Spinal cord (tissue), 10 donors: ENCODE results near the gene CUX1. TPM values are rescaled to one million over a fixed set of nuclear protein-coding genes. Genes with fewer than 3 reads are reported as not detected.

Experiments
- DNase-seq, 6 donors: peaks; one replicate each; pipeline versions ENCODE4 v3.0.0 to v3.0.0-alpha.2; 2013 to 2015; ENCODE audit warnings: low spot score in 6 of 6, low read depth in 4 of 6
- H3K27ac ChIP-seq: one replicate; pipeline ENCODE4 v1.5.1; 2013; ENCODE audit warnings: low read depth, low read length, control low read depth
- H3K27me3 ChIP-seq: one replicate; pipeline ENCODE4 v1.6.1; 2013; ENCODE audit warnings: low read length; ENCODE audit not compliant: control insufficient read depth, insufficient read depth
- H3K36me3 ChIP-seq: one replicate; pipeline ENCODE4 v1.6.1; 2013; ENCODE audit warnings: low read length; ENCODE audit not compliant: control insufficient read depth, insufficient read depth
- H3K4me1 ChIP-seq: one replicate; pipeline ENCODE4 v1.6.1; 2013; ENCODE audit warnings: low read length; ENCODE audit not compliant: control insufficient read depth, insufficient read depth
- H3K4me3 ChIP-seq: one replicate; pipeline ENCODE4 v1.5.1; 2013; ENCODE audit warnings: low read depth, low read length, control low read depth
- H3K9me3 ChIP-seq: one replicate; pipeline ENCODE4 v1.6.1; 2013; ENCODE audit warnings: low read length; ENCODE audit not compliant: control insufficient read depth, insufficient read depth
- WGBS: methylation state at CpG from one replicate; pipeline ENCODE4 v1.1.5; 2013; ENCODE audit warnings: missing lambda C conversion rate; ENCODE audit not compliant: insufficient coverage; 5-methylcytosine and 5-hydroxymethylcytosine counted together
- polyA plus RNA-seq, 2 donors: library from polyadenylated mRNA; unstranded; fragments of 120-200 nt; gene quantifications; one replicate each; pipeline ENCODE4 v1.2.1, GENCODE V29; 2013; ENCODE audit not compliant: insufficient read length in 2 of 2
- total RNA-seq, 2 donors: library from RNA; depleted of rRNA in 1 of 2; stranded (reverse); fragments of 120-200 nt in 1 of 2; fragments of >200 nt in 1 of 2; gene quantifications; one replicate each; pipeline versions ENCODE4 v1.2.3 to v1.2.4, GENCODE V29; 2013 to 2014
- donor health status: healthy.

The CUX1 gene
- total and polyA plus RNA-seq, 4 donors = 45.1 to 111 (median 76.1) TPM

DNA sequence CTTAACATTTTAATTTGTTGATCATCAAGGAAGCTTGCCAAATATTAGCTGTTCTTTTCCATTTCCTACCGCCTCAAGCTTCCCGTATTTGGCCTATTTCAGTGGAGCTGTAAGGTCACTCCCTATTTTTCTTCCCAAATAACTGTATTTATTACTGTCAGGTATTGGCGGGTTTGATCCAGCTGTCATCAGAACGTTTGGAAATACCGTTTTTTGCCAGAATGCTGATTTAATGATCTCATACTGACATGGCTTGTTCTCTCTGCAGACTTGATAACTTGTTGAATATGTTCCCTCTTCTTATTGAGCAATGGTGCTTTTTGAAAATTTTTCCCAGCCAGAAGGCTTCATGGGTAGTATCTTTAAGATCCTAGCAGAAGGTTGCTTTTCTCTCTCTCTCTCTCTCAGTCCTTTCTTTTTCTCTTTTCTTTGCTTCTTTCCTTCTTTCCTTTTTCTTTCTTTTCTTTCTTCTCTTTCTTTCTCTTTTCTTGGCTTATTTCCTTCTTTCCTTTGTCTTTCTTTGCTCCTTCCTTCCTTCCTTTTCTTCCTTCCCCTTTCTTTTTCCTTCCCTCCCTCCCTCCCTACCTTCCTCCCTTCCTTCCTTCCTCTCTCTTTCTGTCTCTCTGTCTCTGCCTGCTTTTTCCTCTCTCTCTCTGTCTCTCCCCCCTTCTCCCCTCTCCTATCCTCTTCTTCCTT is 42.1 kb downstream of the CUX1 start:
- Histone ChIP-seq H3K9me3 (no peaks in the 10 kb centered on the region), H3K4me1 (peaks cover 12% of the 10 kb centered on the region), H3K27me3 (no peaks in the 10 kb centered on the region), H3K36me3 (peaks cover 6% of the 10 kb centered on the region), H3K27ac (no peak overlapping the region), H3K4me3 (no peak overlapping the region)
- DNase-seq = no peak
- no CpG with 5 or more reads among the region's 5 CpGs for WGBS

DNA sequence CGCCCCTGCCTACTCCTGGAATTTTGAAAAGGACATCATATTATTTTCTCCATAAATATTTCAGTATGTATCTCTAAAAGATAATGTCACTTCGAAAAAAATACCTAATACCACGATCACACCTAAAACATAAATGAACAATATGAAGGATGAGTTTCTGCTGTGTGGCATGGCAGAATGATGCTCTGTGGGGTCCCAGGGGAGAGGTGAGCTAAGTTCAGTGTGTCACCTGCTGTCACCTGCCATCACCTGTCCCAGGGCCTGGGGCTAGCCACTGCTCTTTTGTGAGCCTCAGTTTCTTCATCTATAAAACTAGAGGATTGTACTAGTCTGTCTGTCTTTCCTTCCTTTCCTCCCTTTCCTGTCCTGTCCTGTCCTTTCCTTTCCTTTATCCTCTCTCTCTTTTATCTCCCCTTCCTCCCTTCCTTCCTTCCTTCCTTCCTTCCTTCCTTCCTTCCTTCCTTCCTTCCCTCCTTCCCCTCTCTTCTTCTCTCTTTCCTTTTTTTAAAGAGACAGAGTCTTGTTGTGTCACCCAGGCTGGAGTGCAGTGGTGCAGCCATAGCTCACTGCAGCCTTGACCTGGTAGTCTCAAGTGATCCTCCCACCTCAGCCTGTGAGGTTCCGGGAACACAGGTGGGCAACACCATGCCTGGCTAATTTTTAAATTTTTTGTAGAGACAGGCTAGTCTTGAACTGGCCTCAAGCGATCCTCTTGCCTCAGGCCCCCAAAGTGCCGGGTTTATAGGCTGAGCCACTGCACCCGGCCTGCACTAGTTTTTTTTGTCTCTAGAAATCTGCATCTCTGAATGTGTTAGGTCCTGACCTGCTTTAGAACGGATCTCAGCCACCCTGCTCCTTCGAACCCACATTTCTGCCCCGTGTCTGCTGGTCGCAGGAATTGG is 43.1 kb downstream of the CUX1 start:
- Histone ChIP-seq H3K36me3 (peaks cover 6% of the 10 kb centered on the region), H3K9me3 (no peaks in the 10 kb centered on the region), H3K27ac (no peak overlapping the region), H3K4me3 (no peak overlapping the region), H3K27me3 (no peaks in the 10 kb centered on the region), H3K4me1 (peaks cover 15% of the 10 kb centered on the region)
- 48% methylated on average over 8 of the region's 11 CpGs for WGBS
- DNase-seq = no peak

DNA sequence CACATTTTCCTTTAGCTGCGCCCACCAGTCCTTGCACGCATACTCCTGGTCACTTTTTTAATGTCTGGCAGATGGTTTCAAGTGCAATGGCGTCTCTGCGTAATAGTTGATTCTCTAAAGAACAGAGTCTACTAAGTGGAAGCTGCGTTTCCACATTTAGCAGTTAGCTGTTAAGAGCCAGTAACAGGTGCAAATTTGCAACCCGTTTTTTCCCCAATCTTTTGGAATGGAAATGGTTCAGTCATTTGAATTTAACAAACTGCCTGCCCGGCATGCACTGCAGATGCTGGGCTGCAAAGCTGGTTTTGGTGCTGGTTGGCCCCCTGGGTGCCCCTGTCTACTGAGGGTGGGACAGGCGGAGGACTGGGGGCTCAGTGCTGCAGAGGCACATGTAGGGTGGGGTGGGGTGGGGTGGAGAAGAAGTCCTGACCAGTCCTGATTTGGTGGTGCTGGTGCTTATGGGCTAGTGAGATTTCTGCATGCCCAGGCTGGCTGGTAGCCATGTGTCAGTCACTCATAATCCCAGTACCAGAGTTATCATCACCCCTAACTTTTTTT is 43.9 kb downstream of the CUX1 start:
- Histone ChIP-seq H3K27ac (no peak overlapping the region), H3K27me3 (no peaks in the 10 kb centered on the region), H3K4me3 (no peak overlapping the region), H3K4me1 (peaks cover 15% of the 10 kb centered on the region), H3K9me3 (no peaks in the 10 kb centered on the region), H3K36me3 (peaks cover 6% of the 10 kb centered on the region)
- DNase-seq = no peak
- 64% methylated on average over 7 of the region's 8 CpGs for WGBS

DNA sequence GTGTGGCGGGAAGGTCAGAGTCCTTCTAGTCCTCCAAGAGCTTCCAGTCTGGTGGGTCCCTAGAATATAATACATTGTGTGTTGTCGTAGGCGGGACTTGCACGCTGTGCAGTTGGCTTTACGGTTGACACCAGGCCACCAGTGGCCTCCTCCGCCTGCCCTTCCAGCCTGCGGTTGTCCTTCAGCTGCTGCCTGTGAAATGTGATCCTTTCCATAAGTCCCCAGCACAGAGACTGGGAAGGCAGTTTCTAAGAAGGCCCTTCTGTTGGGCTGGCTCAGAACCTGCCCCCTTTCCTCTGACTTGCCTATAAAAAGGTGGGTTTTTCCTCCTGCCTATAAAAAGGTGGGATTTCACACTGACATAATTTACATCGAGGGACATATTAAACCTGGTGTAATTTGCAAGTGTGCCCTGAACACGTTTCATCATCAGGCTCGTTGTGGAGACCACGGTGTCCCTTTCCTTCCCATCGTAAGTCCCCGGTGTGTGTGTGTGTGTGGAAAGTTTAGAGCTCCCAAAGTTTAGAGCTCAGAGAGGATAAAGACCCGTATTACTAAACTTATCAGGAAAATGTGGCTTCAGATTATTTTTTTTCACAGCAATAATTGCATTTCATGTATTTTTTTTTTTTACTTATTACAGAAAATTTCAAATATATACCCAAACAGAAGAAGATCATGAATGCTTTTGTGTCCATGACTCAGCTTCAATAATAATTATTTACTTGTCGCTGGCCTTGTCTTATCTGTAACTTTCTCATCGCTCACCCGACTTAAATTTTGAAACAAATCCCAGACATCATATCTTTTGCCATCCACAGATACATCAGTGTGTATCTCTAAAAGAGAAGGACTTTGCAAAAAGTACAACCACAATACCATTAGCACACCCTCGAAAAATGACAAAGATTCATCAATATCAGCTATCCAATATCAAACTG is 45.1 kb downstream of the CUX1 start:
- H3K36me3 ChIP-seq = peaks cover 4% of the 10 kb centered on the region
- no peak overlapping the region for H3K27ac ChIP-seq
- no peaks in the 10 kb centered on the region for H3K27me3 ChIP-seq
- H3K9me3 ChIP-seq = no peaks in the 10 kb centered on the region
- no peak overlapping the region for H3K4me3 ChIP-seq
- no peak for DNase-seq
- H3K4me1 ChIP-seq = peaks cover 9% of the 10 kb centered on the region
- 76% methylated on average over 7 of the region's 18 CpGs for WGBS

GRCh38 chr7:101863598-101863997 is 46.2 kb downstream of the CUX1 start:
- DNase-seq = no peak
- Histone ChIP-seq H3K27me3 (no peaks in the 10 kb centered on the region), H3K9me3 (no peaks in the 10 kb centered on the region), H3K36me3 (peaks cover 4% of the 10 kb centered on the region), H3K4me1 (peaks cover 9% of the 10 kb centered on the region), H3K4me3 (no peak overlapping the region), H3K27ac (no peak overlapping the region)
- 87% methylated on average over 3 of the region's 6 CpGs for WGBS

DNA sequence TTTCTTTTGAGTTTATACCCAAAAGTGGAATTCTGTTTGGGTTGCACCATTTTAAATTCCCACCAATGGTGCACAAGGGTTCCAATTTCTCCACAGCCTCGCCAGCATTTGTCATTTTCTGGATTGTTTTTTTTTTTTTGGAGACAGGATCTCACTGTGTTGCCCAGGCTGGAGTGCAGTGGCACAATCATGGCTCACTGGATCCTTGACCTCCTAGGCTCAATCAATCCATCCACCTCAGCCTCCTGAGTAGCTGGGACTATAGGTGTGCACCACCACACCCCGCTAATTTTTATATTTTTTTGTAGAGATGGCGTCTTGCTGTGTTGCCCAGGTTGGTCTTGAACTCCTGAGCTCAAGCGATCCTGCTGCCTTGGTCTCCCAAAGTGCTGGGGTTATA is 46.6 kb downstream of the CUX1 start:
- Histone ChIP-seq H3K4me1 (peaks cover 12% of the 10 kb centered on the region), H3K36me3 (peaks cover 4% of the 10 kb centered on the region), H3K27ac (no peak overlapping the region), H3K27me3 (no peaks in the 10 kb centered on the region), H3K4me3 (no peak overlapping the region), H3K9me3 (no peaks in the 10 kb centered on the region)
- DNase-seq = no peak
- WGBS = 100% methylated on average over 2 of the region's 4 CpGs

DNA sequence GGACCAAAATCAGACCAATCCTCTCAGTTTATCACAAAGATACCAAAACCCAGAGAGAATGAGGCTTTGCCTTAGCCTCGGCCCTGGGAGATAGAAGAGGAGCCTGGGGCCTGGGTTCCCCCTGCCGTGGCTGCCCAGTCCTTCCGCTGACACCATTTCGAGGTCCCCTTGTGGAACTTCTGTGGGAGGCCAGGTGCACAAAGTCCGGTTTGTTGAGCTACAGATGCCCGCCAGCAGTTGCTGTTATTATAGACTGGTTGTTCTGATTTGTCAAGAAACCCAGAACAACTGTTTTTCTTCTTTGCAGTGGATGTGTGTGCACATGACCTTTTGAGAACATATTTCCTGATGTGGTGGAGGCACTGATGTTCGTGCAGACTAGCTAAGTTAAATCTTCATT is 47.6 kb downstream of the CUX1 start:
- no peak overlapping the region for H3K27ac ChIP-seq
- peaks cover 4% of the 10 kb centered on the region for H3K36me3 ChIP-seq
- H3K27me3 ChIP-seq = no peaks in the 10 kb centered on the region
- peaks cover 18% of the 10 kb centered on the region for H3K4me1 ChIP-seq
- no peak overlapping the region for H3K4me3 ChIP-seq
- DNase-seq = no peak
- WGBS = 81% methylated on average over 7 of the region's 7 CpGs
- no peaks in the 10 kb centered on the region for H3K9me3 ChIP-seq

DNA sequence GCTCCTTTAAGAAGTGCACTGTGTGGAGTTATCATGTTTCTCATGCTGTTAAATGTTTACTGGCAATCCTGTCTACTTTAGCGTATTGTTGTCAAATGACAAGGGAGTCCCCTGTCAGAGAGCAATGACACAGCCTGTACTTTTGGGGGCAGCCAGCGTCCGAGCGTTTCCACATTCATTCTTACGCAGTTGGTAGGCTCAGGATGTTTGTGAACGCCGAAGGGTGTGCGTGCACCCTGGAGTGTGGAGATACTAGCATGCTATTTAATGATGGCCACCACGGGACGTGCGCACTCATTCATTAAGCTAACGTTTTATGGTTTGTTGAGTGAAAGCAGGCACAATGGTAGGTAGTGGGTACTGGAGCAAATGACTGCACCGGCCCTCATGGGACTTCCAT is 48.0 kb downstream of the CUX1 start:
- no peaks in the 10 kb centered on the region for H3K27me3 ChIP-seq
- no peaks in the 10 kb centered on the region for H3K9me3 ChIP-seq
- H3K27ac ChIP-seq = no peak overlapping the region
- peaks cover 4% of the 10 kb centered on the region for H3K36me3 ChIP-seq
- DNase-seq = peak in 1 of 6 donors; percentile 70
- WGBS = 70% methylated on average over 12 of the region's 13 CpGs
- H3K4me1 ChIP-seq = peaks cover 21% of the 10 kb centered on the region
- no peak overlapping the region for H3K4me3 ChIP-seq

GRCh38 chr7:101866328-101866727 is 48.9 kb downstream of the CUX1 start:
- WGBS = 99% methylated on average over 6 of the region's 8 CpGs
- no peak for DNase-seq
- no peak overlapping the region for H3K27ac ChIP-seq
- H3K4me3 ChIP-seq = no peak overlapping the region
- H3K27me3 ChIP-seq = no peaks in the 10 kb centered on the region
- H3K36me3 ChIP-seq = peaks cover 4% of the 10 kb centered on the region
- H3K4me1 ChIP-seq = peaks cover 15% of the 10 kb centered on the region
- H3K9me3 ChIP-seq = no peaks in the 10 kb centered on the region
